GM12878 (cell line): ENCODE measurements around the gene RCOR2. TPM values are rescaled to one million over a fixed set of nuclear protein-coding genes. Genes with fewer than 3 reads are reported as not detected.

Experiments used
- ATAC-seq: fragments of 200-7000 bp; cut with Tn5 transposase; 3 replicates; pipeline ENCODE4 v1.9.1; 2020; ENCODE audit warnings: mild to moderate bottlenecking, moderate library complexity
- BruUV-seq: library from RNA; stranded (reverse); fragments of 400-500 nt; replicated peaks from 2 replicates; lab custom pipeline; 2021; lab: Mats Ljungman, UMichigan
- CTCF ChIA-PET: fragments of 300-600 bp; sonication (Branson Sonifier 250); formaldehyde crosslinking; extraction: SDS; loops from one replicate; lab custom pipeline; 2021; ENCODE audit warnings: inconsistent platforms; lab: Yijun Ruan, JAX
- POLR2A ChIA-PET: fragments of 350-600 bp; formaldehyde crosslinking; extraction: SDS; loops from one replicate; lab custom pipeline; 2021; ENCODE audit warnings: inconsistent platforms; lab: Charles Lee
- RAD21 ChIA-PET: fragments of 300-600 bp; sonication (Branson Sonifier 250); formaldehyde crosslinking; loops from one replicate; lab custom pipeline; 2023; ENCODE audit warnings: antibody characterized with exemption; ENCODE audit not compliant: unreplicated experiment; lab: Charles Lee
- SMC1A ChIA-PET: fragments of 300-600 bp; sonication (Branson Sonifier 250); formaldehyde crosslinking; loops from one replicate; lab custom pipeline; 2023; ENCODE audit not compliant: unreplicated experiment, uncharacterized antibody; lab: Charles Lee
- DNase-seq: peaks from one replicate; pipeline ENCODE4 v3.0.0-alpha.2; 2011; ENCODE audit warnings: low read depth, low spot score
- FAIRE-seq: peaks from 3 replicates; lab custom pipeline; 2011; peaks lifted over from hg19 to GRCh38; lab: Jason Lieb, UNC
- H2AFZ ChIP-seq: 2 replicates; pipeline ENCODE4 v1.6.0; 2011; ENCODE audit warnings: low read depth, low read length, control low read depth; ENCODE audit not compliant: control insufficient read depth
- H3K27ac ChIP-seq: 2 replicates; pipeline ENCODE4 v1.5.1; 2011; ENCODE audit warnings: control low read depth; ENCODE audit not compliant: control insufficient read depth, insufficient read depth
- H3K27me3 ChIP-seq, 2 experiments: replicated peaks in 1 of 2; 2 replicates each; pipeline versions ENCODE4 v1.6.0 to v1.6.1; 2011; ENCODE audit warnings: low read length in 1 of 2; ENCODE audit not compliant: control insufficient read depth in 2 of 2, insufficient read depth in 2 of 2
- H3K36me3 ChIP-seq, 2 experiments: 2 replicates each; pipeline ENCODE4 v1.5.1; 2011; ENCODE audit warnings: low read length in 1 of 2; ENCODE audit not compliant: control insufficient read depth in 2 of 2, insufficient read depth in 2 of 2
- H3K4me1 ChIP-seq: 2 replicates; pipeline ENCODE4 v1.6.1; 2011; ENCODE audit warnings: mild to moderate bottlenecking, low read length, moderate library complexity, mixed read lengths; ENCODE audit not compliant: control insufficient read depth, insufficient read depth
- H3K4me2 ChIP-seq: 2 replicates; pipeline ENCODE4 v1.6.0; 2011; ENCODE audit warnings: control low read depth; ENCODE audit not compliant: control insufficient read depth, insufficient read depth
- H3K4me3 ChIP-seq: fragments of 200-600 bp; sonication (generic); 2 replicates; pipeline ENCODE4 v1.5.1; 2016
- H3K79me2 ChIP-seq: 2 replicates; pipeline ENCODE4 v1.6.0; 2011; ENCODE audit warnings: low read length; ENCODE audit not compliant: control insufficient read depth, insufficient read depth
- H3K9ac ChIP-seq: 2 replicates; pipeline ENCODE4 v1.8.0; 2011; ENCODE audit warnings: low read length, control low read depth, mixed read lengths; ENCODE audit not compliant: control insufficient read depth, insufficient read depth
- H3K9me3 ChIP-seq: replicated peaks from 3 replicates; pipeline ENCODE4 v1.5.1; 2011; ENCODE audit warnings: mild to moderate bottlenecking, low read length; ENCODE audit not compliant: control insufficient read depth, insufficient read depth
- H4K20me1 ChIP-seq: 2 replicates; pipeline ENCODE4 v1.6.0; 2011; ENCODE audit not compliant: control insufficient read depth, insufficient read depth
- MYB ChIP-seq: fragments of 150-350 bp; IDR thresholded peaks from 2 replicates; pipeline ENCODE4 v1.6.1; 2014; ENCODE audit warnings: mild to moderate bottlenecking, low read depth, low read length, borderline replicate concordance
- PAX8 ChIP-seq: fragments of 450-650 bp; IDR thresholded peaks from 2 replicates; pipeline ENCODE4 v1.6.1; 2017; ENCODE audit warnings: mild to moderate bottlenecking, moderate library complexity
- SMAD1 ChIP-seq: fragments of 450-650 bp; IDR thresholded peaks from 2 replicates; pipeline ENCODE4 v1.6.1; 2018; ENCODE audit warnings: mild to moderate bottlenecking, low read depth; ENCODE audit not compliant: partially characterized antibody
- WGBS: methylation state at CpG from one replicate; pipeline ENCODE4 v1.1.6; 2016; ENCODE audit warnings: low lambda C conversion rate; ENCODE audit not compliant: insufficient replicate concordance, insufficient coverage; ENCODE audit errors: missing lambda C conversion rate; 5-methylcytosine and 5-hydroxymethylcytosine counted together
- in situ Hi-C: fragments of 300-500 bp; cut with MboI; formaldehyde crosslinking; loops from 9 replicates; pipeline ENCODE4 v1.14.3; 2018; ENCODE audit warnings: mixed read lengths
- intact Hi-C: fragments of 100-400 bp; cut with micrococcal nuclease; formaldehyde crosslinking; loops from one replicate; pipeline ENCODE4 v1.14.2; 2022; ENCODE audit not compliant: unreplicated experiment
- polyA plus RNA-seq, 11 experiments: library from polyadenylated mRNA; depleted of rRNA in 4 of 11; unstranded in 6 of 11; stranded (reverse) in 5 of 11; fragments of >200 nt; fragmentation: Nextera tagmentation in 4 of 11; fragmentation: Illumina TruSeq in 1 of 11; extraction: Ambion mirVana in 4 of 11; extraction: Trizol in 1 of 11; gene quantifications; 1 replicate in 1 of 11; 2 replicates in 10 of 11; pipeline versions ENCODE4 v1.2.1 to v1.2.3, GENCODE V29; 2011 to 2016; ENCODE audit warnings: inconsistent platforms in 2 of 11, missing spikeins in 2 of 11, low read depth in 1 of 11
- total RNA-seq, 4 experiments: library from RNA; depleted of rRNA in 3 of 4; stranded (reverse); fragments of >200 nt in 3 of 4; fragmentation: Illumina TruSeq in 1 of 4; extraction: Trizol in 1 of 4; gene quantifications; 2 replicates each; pipeline versions ENCODE4 v1.2.1 to v1.2.3, GENCODE V29; 2013 to 2021
- TF ChIP-seq, protein P1 (sequence below): fragments of 450-650 bp; IDR thresholded peaks from 2 replicates; pipeline ENCODE4 v1.6.1; 2017; ENCODE audit warnings: mild to moderate bottlenecking

Gene RCOR2
- total and polyA plus RNA-seq, 10 of the 15 experiments (the other 5 are each of a cell fraction or from before 2014, with no cell fraction given), result 0.06 to 0.32 (median 0.17) TPM; not detected in 5

GRCh38 chr11:63906087-63906486, 10.9 kb downstream of the RCOR2 start:
- intact Hi-C loops (loop anchor here (1.0 kb wide), 1 partner anchor 69 kb away; no protein-coding TSS in a partner anchor), in situ Hi-C loops (no loop called here)
- Histone ChIP-seq H3K4me2 (no peak overlapping the region), H3K9ac (no peak overlapping the region), H2AFZ (no peak overlapping the region), H3K4me3 (no peak overlapping the region), H4K20me1 (no peaks in the 10 kb centered on the region), H3K9me3 (no peaks in the 10 kb centered on the region), H3K4me1 (no peaks in the 10 kb centered on the region), H3K27ac (no peak overlapping the region), H3K36me3 (peaks cover 21 to 40% of the 10 kb centered on the region in 2 experiments), H3K79me2 (no peaks in the 10 kb centered on the region), H3K27me3 (no peaks in the 10 kb centered on the region)
- ChIA-PET RAD21 (interaction anchor here (1.0 to 1.2 kb wide), 2 partner anchors 33 to 40 kb away, joined by 4 read pairs; no protein-coding TSS in a partner anchor), SMC1A (interaction anchor here (0.6 to 1.9 kb wide), 3 partner anchors 39 to 69 kb away, joined by 3 to 17 read pairs (median 3); no protein-coding TSS in a partner anchor), POLR2A (no interaction called here), CTCF (interaction anchor here (0.6 to 1.9 kb wide), 9 partner anchors 11 to 138 kb away, joined by 3 to 25 read pairs (median 3); partner anchors contain the start of gene ZFTA)
- no peak for TF ChIP-seq MYB
- FAIRE-seq (no peak), DNase-seq (no peak), ATAC-seq (no peak)
- 88% methylated on average over 4 of the region's 4 CpGs for WGBS
- no TSS peak for BruUV-seq

DNA sequence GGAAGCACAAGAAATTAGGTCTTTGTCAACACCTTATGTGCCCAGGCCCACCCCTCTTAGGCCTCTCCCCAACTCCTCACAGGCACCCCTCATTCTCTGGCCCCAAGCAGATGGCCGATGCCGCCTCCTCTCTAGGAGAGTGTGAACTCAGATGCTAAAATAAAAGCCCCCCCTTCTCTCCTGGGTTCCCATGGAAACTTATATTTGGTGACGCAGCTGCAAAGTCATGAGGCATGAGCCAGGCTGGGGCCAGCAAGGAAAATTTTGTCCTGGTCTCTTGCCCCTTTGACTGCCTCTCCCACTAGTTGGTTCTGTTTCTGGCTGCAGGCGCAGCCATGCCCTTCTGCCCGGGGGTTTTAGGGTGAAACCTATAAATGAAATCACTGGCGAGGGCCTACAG, 11.8 kb downstream of the RCOR2 start:
- intact Hi-C loops, result no loop called here
- no peak for FAIRE-seq
- in situ Hi-C loops, result no loop called here

More for the DNA sequence above, 11.8 kb downstream of the RCOR2 start:
- no peak for TF ChIP-seq PAX8
- TF ChIP-seq SMAD1, result no peak
- TF ChIP-seq, protein P1, sequence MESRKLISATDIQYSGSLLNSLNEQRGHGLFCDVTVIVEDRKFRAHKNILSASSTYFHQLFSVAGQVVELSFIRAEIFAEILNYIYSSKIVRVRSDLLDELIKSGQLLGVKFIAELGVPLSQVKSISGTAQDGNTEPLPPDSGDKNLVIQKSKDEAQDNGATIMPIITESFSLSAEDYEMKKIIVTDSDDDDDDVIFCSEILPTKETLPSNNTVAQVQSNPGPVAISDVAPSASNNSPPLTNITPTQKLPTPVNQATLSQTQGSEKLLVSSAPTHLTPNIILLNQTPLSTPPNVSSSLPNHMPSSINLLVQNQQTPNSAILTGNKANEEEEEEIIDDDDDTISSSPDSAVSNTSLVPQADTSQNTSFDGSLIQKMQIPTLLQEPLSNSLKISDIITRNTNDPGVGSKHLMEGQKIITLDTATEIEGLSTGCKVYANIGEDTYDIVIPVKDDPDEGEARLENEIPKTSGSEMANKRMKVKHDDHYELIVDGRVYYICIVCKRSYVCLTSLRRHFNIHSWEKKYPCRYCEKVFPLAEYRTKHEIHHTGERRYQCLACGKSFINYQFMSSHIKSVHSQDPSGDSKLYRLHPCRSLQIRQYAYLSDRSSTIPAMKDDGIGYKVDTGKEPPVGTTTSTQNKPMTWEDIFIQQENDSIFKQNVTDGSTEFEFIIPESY, result no peak
- TF ChIP-seq, all 136 proteins: peak for 0
- ChIA-PET SMC1A (no interaction called here), RAD21 (no interaction called here), POLR2A (no interaction called here), CTCF (no interaction called here)
- ATAC-seq (no peak), DNase-seq (no peak)
- H3K27ac ChIP-seq, result no peak overlapping the region
- H3K4me1 ChIP-seq, result no peaks in the 10 kb centered on the region
- 90% methylated on average over 6 of the region's 6 CpGs for WGBS
- H3K9me3 ChIP-seq, result no peaks in the 10 kb centered on the region
- no peak overlapping the region for H3K9ac ChIP-seq
- no peak overlapping the region for H2AFZ ChIP-seq
- no peak overlapping the region for H3K4me2 ChIP-seq
- no peaks in the 10 kb centered on the region for H4K20me1 ChIP-seq
- no peaks in the 10 kb centered on the region for H3K27me3 ChIP-seq
- no TSS peak for BruUV-seq
- H3K79me2 ChIP-seq, result no peaks in the 10 kb centered on the region
- H3K4me3 ChIP-seq, result no peak overlapping the region
- H3K36me3 ChIP-seq, result peaks cover 27 to 46% of the 10 kb centered on the region in 2 experiments
